Measurements from ENCODE around the gene KIAA0586.

The KIAA0586 gene

DNA sequence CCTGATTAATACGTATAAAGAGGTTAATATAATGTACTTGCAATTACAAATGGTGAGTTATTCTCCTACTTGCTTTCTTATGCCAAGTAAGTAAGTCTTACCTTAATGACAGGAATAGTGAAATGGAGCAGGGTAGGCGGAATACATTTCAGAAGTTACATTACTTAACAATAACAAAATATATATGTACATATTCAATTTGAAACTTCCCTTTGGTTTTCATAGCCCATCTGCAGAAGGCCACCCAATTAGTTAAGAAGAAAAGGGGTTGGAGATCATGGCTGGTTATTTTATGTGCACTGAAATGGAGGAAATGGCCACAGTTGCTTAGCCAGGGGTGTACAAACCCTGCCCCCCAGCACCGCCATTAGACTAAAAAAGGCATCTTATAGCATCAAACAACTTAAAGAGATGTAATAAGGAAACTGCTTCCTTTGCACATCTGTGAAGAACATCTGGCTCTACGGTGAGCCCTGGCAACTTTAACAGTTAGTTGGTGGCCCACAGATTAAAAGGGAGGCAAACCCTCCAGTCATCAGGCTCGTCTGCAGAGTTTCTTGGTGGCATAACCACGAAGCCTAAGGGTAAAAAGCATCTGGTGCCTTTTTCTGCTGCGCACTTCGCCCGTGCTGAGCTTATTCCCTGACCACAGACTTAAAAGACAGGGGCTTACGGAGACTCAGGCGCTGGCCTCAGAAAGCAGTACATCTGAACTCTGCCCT, 171.4 kb downstream of the KIAA0586 start:
- intact Hi-C loops (cut with micrococcal nuclease) = no loop called here
- Mint-ChIP-seq H3K27ac (no peak overlapping the region), H3K4me3 (no peak overlapping the region), H3K4me1 (ENCODE audit: low read depth) (no peaks in the 10 kb centered on the region), H3K9me3 (no peaks in the 10 kb centered on the region), H3K36me3 (ENCODE audit: low read depth) (no peaks in the 10 kb centered on the region), H3K27me3 (no peaks in the 10 kb centered on the region)

GRCh38 chr14:58599707-58600106, 172.2 kb downstream of the KIAA0586 start:
- Mint-ChIP-seq H3K9me3 (no peaks in the 10 kb centered on the region), H3K4me1 (ENCODE audit: low read depth) (no peaks in the 10 kb centered on the region), H3K36me3 (ENCODE audit: low read depth) (no peaks in the 10 kb centered on the region), H3K4me3 (no peak overlapping the region), H3K27ac (no peak overlapping the region), H3K27me3 (no peaks in the 10 kb centered on the region)
- intact Hi-C loops (cut with micrococcal nuclease) = no loop called here

Data from dendritic cell treated with granulocyte-macrophage colony-stimulating factor and Interleukin-4, amounts not matched to agents 40 ng/mL and 50 ng/mL, for 4 days (primary cell).